Activated CD4-positive, alpha-beta T cell treated with anti-CD3 and anti-CD28 coated beads, Interleukin-2, amount 50 U/mL, for 1 hour (primary cell): ENCODE data around the gene MGP.

Source experiments
- DNase-seq: peaks from one replicate; pipeline ENCODE4 v3.0.0-alpha.2; 2020

The MGP gene

DNA sequence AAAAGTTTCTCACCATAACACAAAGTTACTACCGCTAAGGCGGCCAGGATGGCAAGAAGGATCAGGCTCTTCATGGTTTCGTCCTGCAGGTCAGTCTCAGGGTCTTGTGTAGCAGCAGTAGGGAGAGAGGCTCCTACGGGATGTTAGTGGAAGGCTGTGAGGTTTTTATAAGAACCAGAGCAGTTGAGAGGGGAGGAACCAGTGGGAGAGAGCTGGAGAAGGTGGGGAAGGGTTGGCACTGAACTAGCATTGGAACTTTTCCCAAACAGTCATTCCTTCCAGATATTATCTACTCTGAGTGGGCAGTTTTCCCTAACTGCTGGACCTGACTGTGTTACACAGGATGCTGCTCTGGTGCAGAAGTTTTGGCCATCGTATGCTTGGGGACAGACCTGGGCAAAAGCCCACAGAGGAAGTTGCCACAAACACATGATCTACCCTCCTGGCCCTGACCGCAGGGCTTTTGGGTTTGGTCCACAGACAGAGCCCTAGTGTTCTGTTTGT lies at the start of gene MGP:
MGP (minus strand) TSS at position 137 of the 504 bp plus-strand sequence; CDS start at position 74, 63 bp downstream.
- DNase-seq, result no peak

DNA sequence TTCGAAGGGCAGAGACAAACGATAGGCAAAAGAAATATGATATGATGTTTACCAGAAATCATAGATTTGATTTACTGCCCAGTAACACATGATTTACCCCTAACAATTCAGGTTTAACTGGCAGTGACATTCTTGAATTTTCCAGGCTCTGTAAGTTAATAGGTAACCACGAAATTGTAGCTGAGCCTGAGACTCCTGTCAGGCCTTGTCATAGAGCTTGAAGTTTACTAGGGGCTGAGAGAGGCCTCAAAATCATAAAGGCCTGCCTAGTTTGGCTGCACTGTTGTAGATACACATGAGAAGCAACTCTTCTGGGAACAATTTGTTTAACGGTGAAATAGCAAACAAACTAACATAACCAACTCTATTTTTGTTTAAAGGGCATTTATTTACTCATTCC lies 49.4 kb upstream of the MGP start:
- no peak for DNase-seq

DNA sequence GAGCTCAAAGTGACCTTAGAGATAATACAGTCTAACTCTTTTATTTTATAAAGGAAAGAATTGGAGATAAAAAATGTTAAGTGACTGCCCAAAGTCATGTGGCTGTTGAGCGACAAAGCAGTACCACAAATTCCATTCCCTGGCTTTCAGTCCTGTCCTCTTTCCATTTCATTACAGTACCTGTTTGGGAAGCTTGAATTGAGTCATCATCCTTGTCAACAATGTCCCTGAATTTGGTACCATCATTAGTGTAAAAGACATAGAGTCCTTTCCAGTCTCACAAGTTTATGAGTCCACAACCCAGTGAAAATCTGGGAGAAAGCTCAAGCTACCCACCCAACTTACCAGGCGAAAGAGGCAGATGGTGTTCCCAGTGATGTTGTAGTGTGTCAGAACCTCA lies 48.9 kb upstream of the MGP start:
- no peak for DNase-seq

DNA sequence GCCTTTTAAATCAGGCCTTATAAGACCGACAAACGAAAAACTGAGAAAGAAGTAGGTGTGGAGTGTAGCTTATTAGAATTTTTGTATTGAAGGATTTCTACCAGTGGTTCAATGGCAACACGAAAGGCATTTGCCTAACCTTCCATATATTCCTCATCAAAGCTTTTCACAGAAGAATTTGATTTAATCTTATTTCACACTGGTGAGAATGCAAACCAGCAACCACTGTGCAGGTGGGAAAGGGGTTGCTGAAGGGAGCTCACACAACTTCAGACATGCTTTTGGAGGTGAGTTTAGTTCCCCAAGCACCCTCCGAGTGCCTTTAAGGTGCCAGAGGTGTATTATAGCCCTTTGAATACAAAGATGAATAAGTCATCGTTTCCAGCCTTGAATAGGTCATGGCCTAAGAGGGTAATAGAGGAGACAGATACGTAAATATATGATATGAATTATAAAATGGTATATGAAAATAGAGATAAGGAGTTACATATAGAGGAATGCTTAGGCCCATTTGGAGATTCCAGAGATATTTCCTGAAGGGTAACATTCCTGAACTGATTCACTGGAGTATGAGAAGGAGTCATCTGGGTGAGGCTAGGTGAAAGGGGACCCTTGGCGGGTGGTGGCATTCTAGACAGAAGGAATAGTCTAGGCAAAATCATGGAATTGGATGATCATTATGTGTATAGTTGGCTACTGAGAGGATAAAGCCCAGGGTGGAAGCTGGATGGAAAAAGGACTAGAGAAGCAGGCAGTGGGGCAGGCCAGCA lies 46.3 kb upstream of the MGP start:
- no peak for DNase-seq

DNA sequence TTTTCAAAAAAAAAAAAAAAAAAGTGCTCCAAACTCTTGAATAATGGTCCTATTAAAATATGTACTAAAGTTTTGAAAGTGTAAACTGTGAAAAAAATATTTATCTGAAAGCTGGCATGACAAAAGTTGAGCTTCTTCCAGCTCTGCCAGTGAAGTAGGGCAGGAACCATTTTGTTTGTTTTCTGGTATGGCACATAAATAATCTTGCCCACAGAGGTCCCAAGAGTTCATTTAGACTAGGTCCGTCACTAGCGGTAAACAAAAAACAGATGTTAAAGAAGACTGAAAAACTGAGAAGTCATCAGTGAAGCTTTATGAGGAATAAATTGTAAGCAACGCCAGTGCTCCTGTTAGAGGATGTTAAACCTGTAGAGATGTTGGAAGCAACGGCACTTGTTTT lies 45.7 kb upstream of the MGP start:
- no peak for DNase-seq

DNA sequence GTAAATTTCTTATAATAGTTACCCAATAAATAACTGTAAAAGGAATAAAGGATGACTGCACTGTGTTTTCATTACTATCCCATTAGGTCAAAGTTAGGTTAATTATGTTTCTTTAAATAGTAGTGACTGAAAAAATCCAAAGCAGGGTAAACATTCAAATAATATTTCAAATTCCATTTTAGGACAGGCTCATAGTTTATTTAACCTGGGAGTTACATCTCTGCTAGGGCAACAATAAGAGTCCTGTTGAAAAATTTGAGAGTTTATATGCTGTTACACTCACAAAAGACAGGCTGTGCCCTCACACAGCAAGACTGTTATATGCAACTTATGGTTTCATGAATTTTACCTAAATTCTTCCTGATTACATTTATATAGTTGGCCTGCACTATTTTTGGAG lies 44.6 kb upstream of the MGP start:
- no peak for DNase-seq

DNA sequence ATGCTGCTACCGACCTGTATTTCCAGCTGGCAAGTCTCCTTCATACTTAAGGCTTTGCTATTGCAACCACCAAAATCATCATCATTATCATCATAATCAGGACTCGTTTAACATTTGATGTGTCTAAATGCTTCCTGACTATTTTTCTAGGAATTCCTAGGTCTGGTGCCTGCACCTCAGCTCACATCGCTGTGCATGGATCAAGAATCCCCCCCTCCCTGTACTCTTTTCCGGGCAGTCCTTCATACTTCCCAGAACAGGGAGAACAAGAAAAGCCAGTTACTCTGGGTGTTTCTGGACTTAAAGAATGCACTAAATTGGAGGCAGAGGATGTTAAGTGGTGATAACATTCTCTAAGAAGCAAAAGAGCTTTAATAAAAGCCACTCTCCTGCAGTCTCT lies 43.3 kb upstream of the MGP start:
- no peak for DNase-seq

DNA sequence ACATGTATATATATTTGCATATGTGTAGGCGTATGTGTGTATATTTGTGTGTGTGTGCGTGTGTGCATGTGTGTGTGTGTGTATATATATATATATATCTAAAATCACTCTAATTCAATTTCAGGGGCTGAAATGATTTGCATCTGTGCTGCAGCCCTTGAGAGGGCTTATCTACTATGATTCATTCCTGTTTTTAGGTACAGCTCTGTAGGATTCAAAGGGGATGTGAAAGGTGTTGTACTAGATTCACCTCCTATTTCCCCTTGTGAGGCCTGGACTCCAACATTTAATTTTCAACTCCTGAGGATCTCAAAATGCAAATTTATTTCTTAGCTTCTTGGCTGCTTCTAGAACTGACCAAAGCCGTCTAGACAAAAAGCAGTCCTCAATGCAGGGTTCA lies 41.6 kb upstream of the MGP start:
- DNase-seq, result no peak

DNA sequence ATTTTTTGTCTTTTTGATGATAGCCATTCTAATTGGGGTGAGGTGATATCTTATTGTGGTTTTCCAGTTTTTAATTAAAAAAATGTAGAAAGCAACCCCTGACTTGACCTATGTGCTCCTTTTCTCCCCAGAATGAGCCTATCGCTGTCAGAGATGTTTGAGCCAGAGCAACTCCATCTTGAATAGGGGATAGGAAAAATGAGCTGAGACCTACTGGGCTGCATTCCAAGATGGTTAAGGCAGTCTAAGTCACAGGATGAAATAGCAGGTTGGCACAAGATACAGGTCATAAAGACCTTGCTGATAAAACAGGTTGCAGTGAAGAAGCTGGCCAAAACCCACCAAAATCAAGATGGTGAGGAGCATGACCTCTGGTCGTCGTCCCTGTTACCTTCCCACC lies 38.9 kb upstream of the MGP start:
- no peak for DNase-seq

DNA sequence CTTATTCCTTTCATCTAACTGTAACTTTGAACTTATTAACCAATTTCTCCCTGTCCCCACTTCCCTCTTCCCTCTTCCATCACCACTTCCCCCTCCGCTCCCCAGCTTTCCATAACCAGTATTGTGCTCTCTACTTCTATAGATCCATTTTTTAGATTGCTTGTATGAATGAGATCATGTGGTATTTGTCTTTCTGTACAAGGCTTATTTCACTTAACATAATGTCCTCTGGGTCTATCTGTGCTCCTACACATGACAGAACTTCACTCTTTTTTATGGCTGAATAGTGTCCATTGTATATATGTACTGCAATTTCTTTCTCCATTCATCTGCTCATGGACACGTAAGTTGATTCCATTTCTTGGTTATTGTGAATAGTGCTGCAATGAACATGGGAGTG lies 38.3 kb upstream of the MGP start:
- DNase-seq, result no peak

DNA sequence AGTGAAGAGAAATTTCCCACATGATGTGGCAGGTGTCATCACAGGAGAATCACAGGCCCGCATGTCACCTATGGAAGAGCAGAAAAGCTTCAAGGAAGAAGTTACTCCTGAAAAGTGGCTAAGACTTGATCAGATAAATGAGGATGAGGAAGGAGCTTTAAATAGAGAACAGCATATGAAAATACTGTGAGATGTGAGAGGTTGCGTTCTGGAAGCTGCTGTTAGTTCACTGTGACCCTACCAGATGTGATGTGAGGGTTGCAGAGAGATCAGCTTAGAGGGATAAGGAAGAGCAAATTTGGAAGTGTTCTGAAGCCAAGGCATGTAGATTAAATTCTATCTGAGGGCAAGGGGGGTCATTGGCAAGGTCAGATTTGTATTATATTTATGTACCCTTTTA lies 35.6 kb upstream of the MGP start:
- DNase-seq, result no peak

DNA sequence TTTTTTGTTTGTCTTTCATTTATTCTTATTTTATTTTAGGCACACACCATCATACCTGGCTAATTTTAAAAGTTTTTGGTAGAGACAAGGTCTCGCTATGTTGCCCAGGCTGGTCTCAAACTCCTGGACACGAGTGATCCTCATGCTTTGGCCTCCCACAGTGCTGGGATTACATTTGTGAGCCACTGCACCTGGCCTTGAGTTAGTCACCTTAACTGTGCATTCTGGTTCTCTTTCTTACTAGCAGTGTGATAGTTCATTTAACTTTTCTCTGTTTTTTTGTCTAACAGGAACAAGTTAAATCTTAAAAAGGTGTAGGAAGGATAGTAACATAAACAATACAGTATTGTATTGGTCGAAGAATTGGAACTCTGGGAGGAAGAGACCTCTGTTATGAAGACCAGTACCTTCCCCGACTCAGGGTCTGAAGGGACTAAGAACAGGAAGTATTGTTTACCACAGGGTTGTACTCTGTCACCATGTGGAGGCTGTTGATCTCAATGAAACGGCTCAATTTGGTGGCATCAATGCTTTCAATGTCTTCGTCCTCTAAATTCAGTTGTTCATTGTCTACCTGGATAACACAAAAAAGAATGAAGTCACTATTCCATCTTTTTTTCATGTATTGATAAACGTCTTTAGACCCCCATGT lies 34.9 kb upstream of the MGP start:
- no peak for DNase-seq

DNA sequence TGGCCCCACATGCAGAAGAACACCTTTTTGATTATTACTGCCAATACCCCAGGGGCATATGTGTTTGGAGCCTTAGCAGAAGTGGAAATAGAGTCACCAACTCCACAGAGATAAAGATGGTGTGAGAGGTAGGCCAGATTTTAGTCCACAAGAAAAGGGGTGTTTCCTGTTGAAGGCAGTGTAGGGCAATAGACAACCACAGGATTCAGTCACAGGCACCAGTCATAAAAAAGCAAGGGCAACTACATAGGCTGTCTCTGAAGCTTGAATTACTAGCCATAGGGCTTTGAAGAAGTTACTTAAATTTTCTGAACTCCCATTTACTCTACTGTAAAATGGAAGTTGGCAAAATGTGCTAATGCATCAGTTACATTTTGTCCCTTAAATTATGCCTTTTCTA lies 33.8 kb upstream of the MGP start:
- DNase-seq, result no peak

DNA sequence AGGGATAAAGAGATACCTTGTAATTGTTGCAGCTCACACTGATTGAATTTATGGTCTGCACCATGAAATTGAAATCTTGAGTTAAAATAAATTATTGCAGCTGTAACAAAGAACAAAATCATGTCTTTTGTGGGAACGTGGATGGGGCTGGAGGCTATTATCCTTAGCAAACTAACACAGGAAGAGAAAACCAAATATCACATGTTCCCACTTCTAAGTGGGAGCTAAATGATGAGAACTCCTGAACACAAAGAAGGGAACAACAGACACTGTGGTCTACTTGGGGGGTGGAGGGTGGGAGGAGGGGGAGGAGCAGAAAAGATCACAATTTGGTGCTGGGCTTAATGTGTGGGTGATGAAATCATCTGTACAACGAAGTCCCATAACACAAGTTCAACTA lies 30.1 kb upstream of the MGP start:
- DNase-seq, result no peak

DNA sequence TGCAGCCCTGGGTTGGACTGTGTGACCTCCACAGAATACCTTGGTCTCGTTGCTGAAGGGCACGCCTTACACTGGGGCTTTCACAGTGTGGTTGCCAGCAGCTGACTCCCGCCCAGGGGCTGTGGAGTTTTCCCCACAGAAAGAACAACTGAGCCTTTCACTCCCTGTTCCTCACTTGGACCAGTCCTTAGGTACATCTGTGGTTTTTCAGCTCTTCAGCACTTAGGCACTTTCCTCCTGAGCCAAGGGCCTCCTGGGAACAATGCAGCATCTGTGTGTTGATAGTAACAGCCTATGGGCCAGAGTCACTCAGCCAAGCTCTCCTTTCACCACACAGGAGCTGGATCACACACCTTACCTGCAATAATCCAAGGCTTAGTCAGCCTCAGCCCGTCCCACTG lies 27.7 kb upstream of the MGP start:
- no peak for DNase-seq

DNA sequence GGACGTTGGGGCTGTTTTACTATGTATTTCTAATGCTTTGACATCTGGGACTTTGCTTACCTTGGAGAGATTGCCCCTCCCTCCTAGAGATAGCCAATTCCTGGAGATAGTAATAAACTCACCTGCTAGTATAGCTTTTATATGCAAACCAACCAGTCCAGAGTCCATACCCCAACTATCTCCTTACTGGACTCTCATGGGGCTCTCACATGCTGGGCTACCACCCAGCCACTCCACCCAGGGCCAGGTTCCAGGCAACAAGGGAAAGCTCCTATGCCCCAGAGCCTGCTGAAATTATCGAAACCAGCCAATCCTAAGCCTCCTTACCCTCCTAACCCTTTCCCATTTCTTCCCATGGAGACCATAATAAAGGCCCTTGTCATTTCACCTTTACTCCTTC lies 25.5 kb upstream of the MGP start:
- DNase-seq, result no peak

DNA sequence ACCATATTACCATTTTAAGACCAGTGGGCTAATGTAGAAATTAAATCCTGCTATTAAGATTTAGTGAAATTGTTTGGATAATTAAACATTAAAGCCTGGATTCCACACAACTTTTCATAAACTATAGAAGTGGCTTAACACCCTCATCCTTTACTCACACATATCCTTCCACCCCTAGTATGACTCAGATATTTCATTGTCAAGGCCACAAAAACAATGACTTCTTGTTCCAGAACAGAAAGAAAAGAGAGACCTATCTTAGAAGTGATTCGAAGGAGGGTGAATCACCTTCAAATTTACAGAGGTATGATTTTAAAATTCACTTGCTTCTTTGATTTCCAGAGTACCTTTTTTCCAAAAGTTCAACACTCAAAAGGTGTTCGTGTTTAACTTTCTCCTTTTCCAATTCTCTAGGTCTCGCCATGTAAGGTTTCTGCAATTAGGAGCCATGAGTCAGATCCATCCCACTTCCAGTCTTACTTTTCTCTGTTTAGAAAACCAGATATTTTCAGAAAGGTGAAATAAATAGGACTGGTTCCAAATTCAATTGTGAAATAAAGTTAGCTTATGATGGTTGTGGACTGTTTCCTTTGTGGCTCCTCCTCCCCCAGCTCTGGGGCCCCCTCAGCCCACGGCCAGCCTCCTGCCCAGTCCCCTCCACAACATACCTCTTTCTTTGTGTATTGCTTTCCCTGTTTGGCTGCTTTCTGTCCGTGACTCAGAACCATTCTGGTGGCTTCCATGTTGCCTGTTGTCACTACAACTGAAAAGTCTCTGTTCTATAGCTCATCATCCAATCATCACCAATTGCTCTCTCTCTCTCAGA lies 24.6 kb upstream of the MGP start:
- DNase-seq, result no peak

DNA sequence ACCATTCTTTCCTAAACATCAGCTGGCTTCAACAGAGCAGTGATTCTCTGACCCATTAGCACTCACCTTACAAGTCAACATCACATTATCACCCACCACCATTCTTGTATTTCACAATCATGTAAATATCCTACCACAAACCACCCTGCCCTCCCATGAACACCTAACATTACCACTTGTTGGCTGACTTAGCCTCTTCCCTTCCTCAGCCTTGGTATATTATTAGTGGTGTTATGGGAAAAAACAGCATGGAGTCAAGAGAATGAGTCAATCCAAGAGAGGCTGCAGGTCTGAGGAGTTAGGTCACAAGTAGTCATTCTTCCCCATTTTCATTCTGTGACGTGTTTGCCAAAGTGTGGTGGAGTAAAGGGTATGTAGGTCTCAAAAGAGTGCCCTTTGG lies 22.3 kb upstream of the MGP start:
- DNase-seq, result no peak

DNA sequence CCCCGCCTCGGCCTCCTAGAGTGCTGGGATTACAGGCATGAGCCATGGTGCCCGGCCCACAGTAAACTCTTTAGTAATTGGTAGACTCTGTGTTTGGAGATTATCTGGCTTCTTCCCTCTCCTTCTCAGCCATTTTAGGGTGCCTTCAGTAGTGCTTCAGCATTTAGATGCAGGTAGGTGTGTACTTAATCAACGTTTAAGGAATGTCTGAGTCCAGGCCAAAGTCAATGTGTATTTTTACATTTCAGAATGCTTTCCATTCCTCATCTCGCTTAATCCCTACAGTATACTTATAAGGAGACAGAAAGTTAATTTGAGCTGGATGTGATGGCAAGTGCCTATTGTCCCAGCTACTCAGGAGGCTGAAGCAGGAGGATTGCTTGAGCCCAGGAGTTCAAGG lies 20.5 kb upstream of the MGP start:
- DNase-seq, result no peak

DNA sequence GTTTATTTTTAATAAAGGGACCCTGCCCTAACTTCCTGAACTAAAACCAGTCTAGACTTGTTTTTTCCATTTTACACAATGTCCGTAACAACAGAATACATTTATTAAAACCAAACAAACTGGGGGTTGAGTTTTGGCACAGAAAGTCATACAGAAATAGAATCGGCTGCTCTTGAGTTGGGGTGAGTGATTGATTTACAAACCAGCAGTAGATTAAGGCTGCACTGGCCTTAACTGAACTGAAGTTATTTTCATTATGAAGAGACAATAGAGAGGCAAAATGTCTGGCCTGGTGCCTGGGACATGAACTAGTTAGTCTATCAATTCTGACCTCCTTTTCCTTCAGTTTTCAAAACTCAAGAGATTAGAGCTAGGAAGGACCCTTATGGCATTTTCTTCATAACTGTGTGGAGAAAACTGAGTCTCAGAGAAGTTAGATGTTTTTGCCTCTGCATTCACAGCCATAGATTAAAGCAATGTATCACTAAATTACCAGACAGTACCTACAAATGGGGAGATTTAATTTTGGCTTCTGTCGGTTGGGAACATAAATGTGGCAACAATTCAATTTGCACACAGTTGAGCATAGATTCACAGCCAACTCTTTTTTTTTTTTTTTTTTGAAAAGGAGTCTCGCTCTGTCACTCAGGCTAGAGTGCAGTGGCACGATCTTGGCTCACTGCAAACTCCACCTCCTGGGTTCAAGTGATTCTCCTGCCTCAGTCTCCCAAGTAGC lies 19.8 kb upstream of the MGP start:
- DNase-seq, result no peak

DNA sequence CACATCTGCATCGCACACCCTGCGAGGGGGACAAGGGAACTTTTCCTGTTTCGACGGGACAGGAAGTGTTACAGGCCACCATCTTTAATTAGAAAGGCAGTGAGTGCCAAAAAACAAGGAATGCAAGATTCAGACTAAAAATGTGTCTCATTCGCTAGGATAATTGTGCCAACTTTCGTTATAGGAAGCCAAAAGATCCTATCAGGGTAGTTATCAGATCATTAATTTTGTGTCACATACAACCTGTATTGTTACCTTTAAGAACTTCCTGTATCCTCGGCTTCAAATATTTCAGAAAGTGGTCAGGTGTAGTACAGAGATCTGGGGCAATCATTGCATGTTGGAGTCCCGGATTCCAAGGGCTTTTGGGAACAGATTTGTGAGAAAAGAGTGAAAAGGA lies 19.2 kb upstream of the MGP start:
- no peak for DNase-seq

DNA sequence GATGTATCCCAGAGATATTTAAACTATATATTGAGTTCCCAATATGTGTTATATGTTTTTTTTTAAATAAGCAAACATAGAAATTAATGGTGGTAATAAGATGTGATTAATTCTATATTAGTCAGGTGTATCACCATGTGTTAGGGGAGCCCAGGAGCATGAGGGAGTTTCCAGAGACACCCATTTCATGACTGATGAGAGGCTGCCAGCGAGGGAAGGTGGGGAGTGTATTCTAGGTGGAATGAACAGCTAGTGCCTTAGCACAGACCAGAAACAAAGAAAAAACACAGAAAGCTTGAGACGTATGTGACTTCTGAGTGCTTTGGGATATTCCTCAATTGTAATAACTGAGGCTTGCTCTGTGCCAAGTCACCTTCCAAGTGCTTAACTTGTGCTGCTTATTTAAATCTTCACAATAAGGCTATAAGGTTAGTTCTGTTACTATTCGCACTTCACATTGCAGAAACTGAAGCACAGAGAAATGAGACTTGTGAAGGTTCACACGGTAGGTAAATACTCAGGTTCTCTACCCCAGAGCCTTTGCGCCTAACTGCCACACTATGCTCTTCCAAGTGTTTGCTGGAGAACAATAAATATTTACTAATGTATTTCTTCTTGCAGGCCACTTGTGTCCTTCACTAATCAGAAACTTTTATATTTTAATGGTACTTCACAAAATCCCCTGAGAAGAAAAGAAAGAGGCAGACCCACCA lies 17.9 kb upstream of the MGP start:
- no peak for DNase-seq
